SW480 (cell line): ENCODE results near the gene SERTAD4.
A peak's percentile ranks its signal among the peaks of the same experiment; 100 is the strongest.

Experiments used
- DNase-seq: peaks from one replicate; pipeline ENCODE4 v3.0.0-alpha.2; 2016; ENCODE audit warnings: low spot score

Gene SERTAD4

GRCh38 chr1:210233216-210233494 is 559 bp downstream of the SERTAD4 start:
- no peak for DNase-seq

GRCh38 chr1:210233495-210234328 is 1.1 kb downstream of the SERTAD4 start:
- peak; percentile 62 for DNase-seq

GRCh38 chr1:210234329-210234757 is 1.7 kb downstream of the SERTAD4 start:
- peak; percentile 62 for DNase-seq

GRCh38 chr1:210235363-210236053 is 2.9 kb downstream of the SERTAD4 start:
- no peak for DNase-seq

- DNase-seq, result no peak
These were observed 3.8 kb downstream of the SERTAD4 start for GRCh38 chr1:210236386-210236839.

GRCh38 chr1:210236840-210237409 is 4.3 kb downstream of the SERTAD4 start:
- DNase-seq, result no peak

GRCh38 chr1:210237479-210237878 is 4.9 kb downstream of the SERTAD4 start:
- DNase-seq, result no peak

GRCh38 chr1:210237981-210238380 is 5.4 kb downstream of the SERTAD4 start:
- no peak for DNase-seq

GRCh38 chr1:210239349-210240111 is 6.9 kb downstream of the SERTAD4 start:
- peak; percentile 70 for DNase-seq

- no peak for DNase-seq
These were observed 8.5 kb downstream of the SERTAD4 start for GRCh38 chr1:210241121-210241520.

- DNase-seq, result no peak
These were observed 12.3 kb downstream of the SERTAD4 start for GRCh38 chr1:210244746-210245367.

- DNase-seq, result no peak
These were observed 13.9 kb downstream of the SERTAD4 start for GRCh38 chr1:210246447-210246846.

GRCh38 chr1:210248341-210248740 is 15.7 kb downstream of the SERTAD4 start:
- DNase-seq, result no peak

- peak; percentile 37 for DNase-seq
These were observed 18.0 kb downstream of the SERTAD4 start for GRCh38 chr1:210250665-210250997.

- peak; percentile 96 for DNase-seq
These were observed 18.5 kb downstream of the SERTAD4 start for GRCh38 chr1:210250998-210251679.

GRCh38 chr1:210251680-210252490 is 19.3 kb downstream of the SERTAD4 start:
- peak; percentile 31 for DNase-seq

GRCh38 chr1:210252621-210253051 is 20.0 kb downstream of the SERTAD4 start:
- peak; percentile 24 for DNase-seq

- no peak for DNase-seq
These were observed 21.7 kb downstream of the SERTAD4 start for GRCh38 chr1:210254298-210254697.

GRCh38 chr1:210257698-210258529 is 25.3 kb downstream of the SERTAD4 start:
- no peak for DNase-seq

- no peak for DNase-seq
These were observed 27.0 kb downstream of the SERTAD4 start for GRCh38 chr1:210259561-210259960.
